ENCODE results near the gene PLXNC1. TPM values are rescaled to one million over a fixed set of nuclear protein-coding genes. Genes with fewer than 3 reads are reported as not detected.

Gene PLXNC1
- total and polyA plus RNA-seq, 9 donors: 8.2 to 33.7 (median 17.5) TPM

DNA sequence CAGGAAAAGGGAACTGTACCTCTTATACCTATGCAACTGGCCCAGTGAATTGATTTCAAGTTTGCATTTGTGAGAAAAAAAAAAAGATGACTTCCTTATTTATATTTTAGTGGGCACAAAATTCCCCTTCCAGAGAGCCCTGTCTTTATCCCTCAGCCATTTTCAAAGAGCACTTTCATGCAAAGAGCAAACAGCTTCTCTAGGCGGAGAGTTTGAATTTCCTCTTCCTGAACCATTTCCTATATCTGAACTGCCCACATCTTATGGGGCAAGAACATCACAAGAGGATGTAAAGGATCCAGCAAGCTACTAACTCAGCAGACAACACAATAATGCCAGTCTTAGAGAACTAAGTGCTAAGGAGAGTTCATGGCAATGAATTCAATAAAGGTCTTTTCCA is 22.3 kb upstream of the PLXNC1 start:
- no peak for DNase-seq
- H3K9me3 ChIP-seq: no peaks in the 10 kb centered on the region
- intact Hi-C loops (cut with DNase I): no loop called here
- no peaks in the 10 kb centered on the region for H3K27me3 ChIP-seq
- TF ChIP-seq, protein P1, sequence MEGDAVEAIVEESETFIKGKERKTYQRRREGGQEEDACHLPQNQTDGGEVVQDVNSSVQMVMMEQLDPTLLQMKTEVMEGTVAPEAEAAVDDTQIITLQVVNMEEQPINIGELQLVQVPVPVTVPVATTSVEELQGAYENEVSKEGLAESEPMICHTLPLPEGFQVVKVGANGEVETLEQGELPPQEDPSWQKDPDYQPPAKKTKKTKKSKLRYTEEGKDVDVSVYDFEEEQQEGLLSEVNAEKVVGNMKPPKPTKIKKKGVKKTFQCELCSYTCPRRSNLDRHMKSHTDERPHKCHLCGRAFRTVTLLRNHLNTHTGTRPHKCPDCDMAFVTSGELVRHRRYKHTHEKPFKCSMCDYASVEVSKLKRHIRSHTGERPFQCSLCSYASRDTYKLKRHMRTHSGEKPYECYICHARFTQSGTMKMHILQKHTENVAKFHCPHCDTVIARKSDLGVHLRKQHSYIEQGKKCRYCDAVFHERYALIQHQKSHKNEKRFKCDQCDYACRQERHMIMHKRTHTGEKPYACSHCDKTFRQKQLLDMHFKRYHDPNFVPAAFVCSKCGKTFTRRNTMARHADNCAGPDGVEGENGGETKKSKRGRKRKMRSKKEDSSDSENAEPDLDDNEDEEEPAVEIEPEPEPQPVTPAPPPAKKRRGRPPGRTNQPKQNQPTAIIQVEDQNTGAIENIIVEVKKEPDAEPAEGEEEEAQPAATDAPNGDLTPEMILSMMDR (IDR thresholded peaks at IDR 0.05): no peak
- TF ChIP-seq EP300 (IDR thresholded peaks at IDR 0.05) (no peak), POLR2A (IDR thresholded peaks at IDR 0.05) (no peak)
- H3K4me1 ChIP-seq (ENCODE audit: insufficient read depth): no peaks in the 10 kb centered on the region
- H3K27ac ChIP-seq: no peak overlapping the region
- WGBS, 3 donors: 81 to 85% (median 85%) methylated on average over 1 of the region's 1 CpG
- no peak overlapping the region for H3K4me3 ChIP-seq
- no peaks in the 10 kb centered on the region for H3K36me3 ChIP-seq

DNA sequence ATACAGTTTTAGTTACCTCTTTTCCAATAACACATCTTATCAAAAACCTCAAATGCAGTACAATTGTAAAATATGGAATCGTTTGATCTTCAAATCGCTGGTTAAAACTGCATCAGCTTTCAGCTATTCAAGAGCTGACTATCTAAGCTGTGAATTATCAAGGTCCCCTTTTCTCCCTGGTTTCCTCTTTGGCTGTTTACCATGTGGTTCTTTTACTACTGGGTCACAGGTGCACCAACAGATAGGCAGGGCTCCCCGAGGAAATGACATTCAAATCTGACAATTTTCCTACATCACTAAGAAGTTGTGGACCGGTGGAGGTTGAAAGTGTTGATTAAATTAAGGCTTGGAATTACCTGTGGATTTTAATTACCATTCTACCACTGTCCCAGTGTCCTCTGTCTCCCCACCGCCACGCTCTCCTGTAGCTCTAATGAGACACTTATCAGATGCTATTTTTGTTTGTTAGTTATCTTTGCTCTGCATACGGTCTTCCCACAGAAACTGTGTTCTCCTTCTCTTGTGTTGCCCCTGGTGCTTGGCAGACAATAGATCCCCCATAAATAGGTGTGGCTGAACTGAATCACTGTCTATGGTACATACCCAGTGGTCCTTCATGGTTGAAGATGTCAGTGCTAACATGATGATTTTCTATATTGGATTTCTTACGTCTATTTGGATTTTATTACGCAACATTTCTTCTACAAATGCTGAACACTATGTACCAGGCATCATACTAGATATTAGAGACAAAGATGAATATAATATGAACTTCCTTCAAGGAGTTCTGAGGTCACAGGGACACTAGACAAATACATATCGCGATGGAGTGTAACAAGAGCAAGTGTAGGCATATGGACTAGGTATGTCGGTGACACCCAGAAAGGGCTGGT is 20.9 kb upstream of the PLXNC1 start:
- no peaks in the 10 kb centered on the region for H3K4me1 ChIP-seq (ENCODE audit: insufficient read depth)
- H3K27ac ChIP-seq: no peak overlapping the region
- intact Hi-C loops (cut with DNase I): no loop called here
- no peak overlapping the region for H3K4me3 ChIP-seq
- H3K27me3 ChIP-seq: no peaks in the 10 kb centered on the region
- TF ChIP-seq POLR2A (IDR thresholded peaks at IDR 0.05): no peak
- TF ChIP-seq, protein P1 (IDR thresholded peaks at IDR 0.05): no peak
- no peak for TF ChIP-seq EP300 (IDR thresholded peaks at IDR 0.05)
- DNase-seq: no peak
- 74 to 79% (median 75%) methylated on average over 12 of the region's 12 CpGs for WGBS, 3 donors
- no peaks in the 10 kb centered on the region for H3K9me3 ChIP-seq
- H3K36me3 ChIP-seq: no peaks in the 10 kb centered on the region

DNA sequence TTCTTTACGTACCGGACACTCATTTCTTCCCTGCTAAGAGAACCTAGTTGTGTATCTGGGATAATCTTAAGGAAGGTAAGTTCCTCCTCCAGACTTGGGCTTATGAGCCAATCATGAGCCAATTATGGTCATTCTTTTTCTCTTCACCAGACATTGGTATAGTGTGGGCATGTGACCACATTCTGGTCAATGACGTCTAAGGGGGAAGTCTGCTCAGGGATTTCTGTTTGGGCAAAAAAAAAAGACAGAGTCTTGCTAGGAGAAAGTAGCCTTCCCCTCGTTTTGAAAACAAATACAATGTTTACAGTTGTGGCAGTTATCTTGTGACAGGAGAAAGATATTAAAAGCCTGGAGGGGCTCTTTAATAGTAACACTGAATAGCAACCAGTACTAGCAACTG is 20.1 kb upstream of the PLXNC1 start:
- Histone ChIP-seq H3K4me1 (ENCODE audit: insufficient read depth) (no peaks in the 10 kb centered on the region), H3K27me3 (no peaks in the 10 kb centered on the region), H3K27ac (no peak overlapping the region), H3K36me3 (no peaks in the 10 kb centered on the region), H3K9me3 (no peaks in the 10 kb centered on the region), H3K4me3 (no peak overlapping the region)
- TF ChIP-seq POLR2A (IDR thresholded peaks at IDR 0.05) (no peak), EP300 (IDR thresholded peaks at IDR 0.05) (no peak)
- TF ChIP-seq, protein P1 (IDR thresholded peaks at IDR 0.05): no peak
- intact Hi-C loops (cut with DNase I): no loop called here
- no peak for DNase-seq
- 42 to 52% (median 51%) methylated on average over 4 of the region's 4 CpGs for WGBS, 3 donors

DNA sequence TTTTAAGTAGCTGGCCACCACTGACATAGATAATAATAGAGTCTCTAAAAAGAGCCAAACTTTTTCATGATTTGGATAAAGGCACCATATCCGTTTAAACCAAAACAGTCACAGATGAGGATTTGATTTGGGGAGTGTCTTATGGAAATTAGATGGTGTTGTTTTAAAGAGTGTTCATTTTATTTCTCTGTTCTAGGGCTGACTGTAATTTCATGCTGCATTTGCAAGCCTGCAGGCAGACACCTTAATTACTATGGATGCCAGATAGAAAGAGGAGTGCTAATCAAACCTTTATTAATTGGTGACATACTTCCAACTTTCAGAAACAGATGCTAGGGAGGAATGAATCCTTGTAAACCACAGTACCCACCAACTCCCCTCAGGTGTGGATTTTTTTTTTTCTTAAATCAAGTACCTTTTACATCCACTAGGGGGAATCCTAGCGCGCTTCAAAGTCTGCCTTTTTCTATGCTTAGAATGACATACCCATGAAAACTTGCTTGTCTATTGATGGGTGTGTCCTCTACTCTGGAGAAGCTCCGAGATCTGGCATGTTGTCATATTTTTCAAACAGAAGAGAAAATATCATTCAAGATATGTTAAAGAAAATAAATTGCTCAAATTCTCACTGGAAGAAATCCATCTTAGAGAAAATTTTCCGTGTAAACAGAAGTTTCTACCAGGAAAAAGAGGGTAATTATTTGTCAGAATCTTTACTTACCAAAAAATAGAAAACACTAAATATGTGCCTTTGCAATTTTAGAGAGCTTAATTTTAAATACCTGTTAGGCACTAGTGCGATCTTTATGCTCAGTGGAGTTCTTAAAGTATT is 14.2 kb upstream of the PLXNC1 start:
- Histone ChIP-seq H3K27ac (no peak overlapping the region), H3K27me3 (no peaks in the 10 kb centered on the region), H3K36me3 (no peaks in the 10 kb centered on the region), H3K9me3 (no peaks in the 10 kb centered on the region), H3K4me1 (ENCODE audit: insufficient read depth) (no peaks in the 10 kb centered on the region), H3K4me3 (no peak overlapping the region)
- 21 to 25% (median 24%) methylated on average over 6 of the region's 6 CpGs for WGBS, 3 donors
- TF ChIP-seq POLR2A (IDR thresholded peaks at IDR 0.05): no peak
- TF ChIP-seq, protein P1 (IDR thresholded peaks at IDR 0.05): peak; percentile 56 to 61 (median 58)
- no peak for DNase-seq
- intact Hi-C loops (cut with DNase I): no loop called here
